HG03571 (cell line): Measurements from ENCODE around the gene SHANK3.

Experiments used
- ATAC-seq: cut with Tn5 transposase; IDR thresholded peaks from one replicate; pipeline ENCODE4 v1.9.1; 2021; ENCODE audit not compliant: unreplicated experiment

Gene SHANK3

DNA sequence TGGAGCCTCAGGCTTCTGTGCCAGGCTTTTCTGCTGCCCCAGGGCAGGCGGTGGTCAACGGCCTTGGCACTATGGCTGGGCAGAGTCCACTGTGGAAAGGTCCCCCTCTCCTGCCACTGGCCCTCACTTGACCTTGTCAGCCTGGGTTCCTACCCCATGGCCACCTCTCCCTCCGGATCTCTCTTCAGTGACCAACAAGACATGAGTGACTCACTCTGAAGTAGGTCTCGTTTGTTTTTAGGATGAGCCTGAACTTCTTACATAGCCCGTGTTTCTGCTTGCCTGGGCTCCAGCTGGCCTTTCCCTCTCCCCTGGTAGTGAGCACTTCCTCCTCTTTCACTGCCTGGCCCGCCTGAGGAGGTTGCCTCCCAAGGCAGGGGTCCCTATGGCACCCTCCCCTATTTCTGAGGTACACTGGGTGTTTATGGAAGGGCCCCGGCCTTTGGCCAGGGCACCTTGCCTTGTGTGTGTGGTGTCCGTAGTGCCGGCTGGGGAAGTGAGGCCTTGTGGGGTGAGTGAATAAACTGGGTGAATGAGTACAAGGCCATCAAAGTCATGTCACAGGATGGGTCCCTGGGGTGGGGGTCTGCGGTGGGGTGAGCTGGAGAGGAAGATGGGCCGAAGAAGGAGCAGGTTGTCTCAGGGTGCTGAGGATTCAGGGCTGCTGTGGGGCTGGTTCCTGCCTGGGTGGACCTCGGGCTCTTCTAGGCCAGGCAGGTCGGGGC is 5.0 kb downstream of the SHANK3 start:
- ATAC-seq: no peak

DNA sequence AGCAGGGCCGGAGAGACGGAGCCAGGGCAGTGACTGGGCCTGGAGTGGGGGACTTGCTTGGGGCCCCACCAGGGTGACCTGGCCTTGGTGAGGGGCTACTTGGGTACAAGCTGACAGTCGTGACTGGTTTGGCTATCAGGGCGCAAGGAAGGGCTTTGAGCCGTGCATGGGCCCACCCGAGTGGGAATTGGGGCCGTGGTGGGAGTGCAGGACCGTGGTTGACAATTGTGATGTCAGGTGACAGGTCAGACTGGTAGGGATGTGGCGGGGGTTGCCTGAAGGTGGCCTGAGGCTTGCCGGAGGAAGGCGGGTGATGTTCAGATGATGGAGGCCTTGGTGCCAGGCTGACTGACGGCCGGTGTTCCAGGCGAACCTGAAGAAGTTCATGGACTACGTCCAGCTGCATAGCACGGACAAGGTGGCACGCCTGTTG is 5.6 kb downstream of the SHANK3 start:
- no peak for ATAC-seq

- no peak for ATAC-seq
Observed at GRCh38 chr22:50678651-50679521, 6.3 kb downstream of the SHANK3 start.

DNA sequence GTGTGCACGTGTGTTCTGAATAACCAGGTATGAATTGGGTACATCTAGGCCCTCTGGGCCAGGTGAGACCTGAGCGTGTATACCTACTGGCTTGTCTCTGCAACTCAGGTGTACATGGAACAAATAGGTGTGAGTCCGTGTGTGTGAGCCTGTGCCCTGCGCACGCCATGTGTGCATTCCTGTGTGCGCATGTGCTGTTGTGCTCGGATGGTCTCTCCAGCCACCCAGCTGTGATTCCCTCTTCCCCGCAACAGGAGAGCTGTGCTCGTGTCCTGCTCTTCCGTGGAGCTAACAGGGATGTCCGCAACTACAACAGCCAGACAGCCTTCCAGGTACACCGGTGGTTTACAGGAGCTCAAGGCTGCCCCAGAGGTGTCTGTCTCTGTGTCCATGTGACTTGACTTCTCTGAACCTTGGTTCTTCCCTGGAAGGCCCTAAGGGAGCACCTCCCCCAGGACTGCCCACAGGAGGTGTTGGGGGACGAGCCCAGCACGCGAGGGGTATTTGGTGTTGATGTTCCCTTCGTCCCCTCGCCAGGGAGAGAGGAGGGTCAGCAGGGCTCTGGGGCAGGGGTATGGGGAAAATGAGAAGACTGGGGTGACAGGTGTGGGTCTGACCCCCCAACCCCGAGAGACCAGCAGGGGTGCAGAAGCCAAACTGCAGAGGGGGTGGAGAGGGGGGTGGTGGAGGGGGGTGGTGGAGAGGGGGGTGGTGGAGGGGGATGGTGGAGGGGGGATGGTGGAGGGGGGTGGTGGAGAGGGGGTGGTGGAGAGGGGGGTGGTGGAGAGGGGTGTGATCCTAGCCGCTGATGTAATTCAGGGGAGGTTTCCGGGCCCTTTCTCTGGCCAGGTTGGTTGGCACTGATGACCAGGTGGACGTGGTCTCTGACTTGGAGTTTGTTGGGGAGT is 10.7 kb downstream of the SHANK3 start:
- no peak for ATAC-seq

DNA sequence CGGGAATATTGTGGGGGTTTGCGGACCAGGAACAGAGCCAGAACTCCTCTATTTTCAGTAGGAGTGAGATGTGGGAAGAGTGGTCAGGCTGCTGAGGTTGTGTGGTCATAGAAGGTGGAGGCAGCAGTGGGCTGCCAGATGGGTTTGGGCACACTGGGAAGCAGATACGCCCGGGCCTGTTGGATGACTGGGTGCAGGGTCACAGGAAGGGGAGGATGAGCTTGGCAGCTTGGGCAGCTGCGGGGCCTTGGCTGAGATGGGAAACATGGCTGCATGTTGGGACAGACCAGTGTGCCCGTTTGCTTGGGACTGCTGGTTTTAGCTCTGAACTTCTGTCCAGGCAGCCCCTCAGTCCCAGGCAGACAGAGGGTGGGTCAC is 11.4 kb downstream of the SHANK3 start:
- ATAC-seq: no peak

- no peak for ATAC-seq
Observed at GRCh38 chr22:50684501-50684900, 11.9 kb downstream of the SHANK3 start.

DNA sequence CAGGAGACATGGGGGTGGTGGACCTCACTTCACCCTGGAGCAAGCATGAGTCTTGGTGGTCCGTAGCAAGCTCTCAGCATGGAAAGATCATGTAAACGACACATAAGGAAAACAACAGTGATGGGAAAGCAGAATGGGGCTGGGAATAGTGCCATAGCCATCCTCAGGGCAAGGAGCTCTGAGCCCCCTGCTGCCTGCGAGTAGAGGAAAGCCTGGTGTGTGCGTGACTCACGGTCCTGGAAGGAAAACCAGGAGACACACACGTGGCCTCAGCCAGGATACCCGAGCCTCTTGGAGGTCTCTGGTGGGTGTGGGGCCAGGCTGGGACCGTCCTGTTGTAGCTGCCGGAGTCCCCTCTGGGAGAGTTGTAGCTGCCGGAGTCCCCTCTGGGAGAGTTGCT is 12.4 kb downstream of the SHANK3 start:
- ATAC-seq: no peak

DNA sequence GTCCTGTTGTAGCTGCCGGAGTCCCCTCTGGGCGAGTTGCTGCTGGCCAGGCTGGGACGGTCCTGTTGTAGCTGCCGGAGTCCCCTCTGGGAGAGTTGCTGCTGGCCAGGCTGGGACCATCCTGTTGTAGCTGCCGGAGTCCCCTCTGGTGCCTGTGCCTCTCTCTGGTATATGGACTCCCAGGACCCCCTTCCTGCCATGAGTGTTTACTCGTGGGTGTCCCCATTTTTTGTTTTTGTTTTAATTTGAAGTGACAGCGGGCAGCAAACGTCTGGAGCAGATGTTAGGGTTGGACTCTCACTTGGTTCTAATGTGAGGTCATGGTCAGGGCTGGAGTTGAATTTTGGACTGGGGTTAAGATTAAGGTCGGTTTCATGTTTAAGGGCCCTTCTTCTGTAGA is 14.2 kb downstream of the SHANK3 start:
- ATAC-seq: no peak

GRCh38 chr22:50687829-50688228 is 15.2 kb downstream of the SHANK3 start:
- no peak for ATAC-seq

GRCh38 chr22:50688448-50688847 is 15.8 kb downstream of the SHANK3 start:
- no peak for ATAC-seq

DNA sequence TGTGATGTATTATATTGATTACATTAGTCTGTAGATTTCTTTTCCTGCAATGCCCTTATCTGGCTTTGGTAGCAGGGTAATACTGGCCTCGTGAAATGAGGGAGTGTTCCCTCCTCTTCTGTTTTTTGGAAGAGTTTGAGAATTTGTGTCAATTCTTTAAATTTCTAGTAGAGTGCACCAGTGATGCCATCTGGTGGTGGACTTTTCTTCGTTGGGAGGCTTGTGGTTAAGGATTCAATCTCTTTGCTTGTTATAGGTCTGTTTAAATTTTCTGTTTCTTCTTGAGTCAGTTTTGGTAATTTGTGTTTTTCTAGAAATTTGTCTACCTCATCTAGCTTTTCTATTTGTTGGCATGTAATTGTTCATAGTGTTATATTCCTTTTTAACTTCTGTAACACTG is 18.9 kb downstream of the SHANK3 start:
- ATAC-seq: no peak

DNA sequence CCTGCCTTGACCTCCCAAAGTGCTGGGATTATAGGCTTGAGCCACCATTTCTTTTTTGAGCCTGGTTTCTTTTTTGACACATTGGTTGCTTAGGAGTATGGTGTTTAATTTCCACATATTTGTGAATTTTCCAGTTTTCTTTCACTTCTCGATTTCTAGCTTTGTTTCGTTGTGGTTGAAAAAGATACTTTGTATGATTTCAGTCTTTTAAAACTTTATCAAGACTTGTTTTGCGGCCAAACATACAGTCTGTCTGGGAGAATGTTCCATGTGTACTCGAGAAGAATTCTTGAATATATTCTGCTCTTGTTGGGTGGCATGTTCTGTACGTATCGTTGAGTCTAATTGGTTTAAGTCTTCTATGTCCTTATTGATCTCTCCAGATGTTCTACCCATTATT is 20.8 kb downstream of the SHANK3 start:
- no peak for ATAC-seq

- no peak for ATAC-seq
Observed at GRCh38 chr22:50694099-50694605, 21.5 kb downstream of the SHANK3 start.

DNA sequence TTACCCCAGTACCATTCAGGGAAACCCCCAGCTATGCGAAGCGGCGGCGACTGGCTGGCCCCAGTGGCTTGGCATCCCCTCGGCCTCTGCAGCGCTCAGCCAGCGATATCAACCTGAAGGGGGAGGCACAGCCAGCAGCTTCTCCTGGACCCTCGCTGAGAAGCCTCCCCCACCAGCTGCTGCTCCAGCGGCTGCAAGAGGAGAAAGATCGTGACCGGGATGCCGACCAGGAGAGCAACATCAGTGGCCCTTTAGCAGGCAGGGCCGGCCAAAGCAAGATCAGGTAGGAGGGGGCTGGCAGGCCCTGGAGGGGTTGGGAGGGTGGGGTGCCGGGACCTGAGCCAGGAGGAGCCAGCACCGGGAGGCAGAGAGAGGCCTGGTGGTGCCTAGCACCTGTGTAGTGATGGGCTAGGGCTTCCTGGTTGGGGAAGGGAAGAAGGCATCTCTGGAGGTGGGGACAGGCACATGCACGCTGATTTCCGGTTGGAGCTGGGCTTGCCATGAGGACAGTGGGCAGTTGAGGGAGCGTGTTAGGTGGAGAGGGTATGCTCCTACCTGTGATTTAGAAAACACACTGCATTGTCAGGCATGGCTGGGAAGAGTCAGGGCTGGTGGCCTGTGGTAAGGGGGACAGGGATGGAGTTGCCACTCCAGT is 22.3 kb downstream of the SHANK3 start:
- no peak for ATAC-seq

- no peak for ATAC-seq
Observed at GRCh38 chr22:50695421-50696250, 23.0 kb downstream of the SHANK3 start.

DNA sequence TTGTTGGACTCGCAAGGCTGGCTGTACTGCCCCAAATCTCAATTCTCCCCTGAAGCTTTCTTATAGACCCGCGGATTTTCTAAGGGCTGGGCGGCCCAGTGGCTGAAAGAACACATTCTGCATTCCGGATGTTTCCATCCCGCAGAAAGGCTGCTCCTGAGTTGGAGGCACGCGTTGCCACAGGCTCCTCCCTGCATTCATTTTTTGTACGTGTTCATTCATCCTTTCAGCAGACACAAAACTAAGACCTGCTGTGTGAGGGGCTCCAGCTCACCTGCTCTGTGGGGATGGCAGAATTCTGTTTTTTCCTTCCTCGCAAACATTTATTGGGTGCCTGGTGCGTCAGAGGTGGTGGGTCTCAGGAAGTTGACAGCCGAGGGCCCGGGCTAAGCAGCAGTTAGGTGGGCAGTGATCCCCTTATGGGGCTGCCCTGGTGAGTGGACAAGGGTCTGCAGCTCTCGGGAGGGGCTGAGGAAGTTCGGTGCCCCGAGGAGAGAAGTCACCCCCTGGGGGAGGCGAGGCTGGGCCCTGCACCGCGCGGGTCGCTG is 23.7 kb downstream of the SHANK3 start:
- ATAC-seq: no peak

GRCh38 chr22:50696799-50697561 is 24.4 kb downstream of the SHANK3 start:
- ATAC-seq: no peak

DNA sequence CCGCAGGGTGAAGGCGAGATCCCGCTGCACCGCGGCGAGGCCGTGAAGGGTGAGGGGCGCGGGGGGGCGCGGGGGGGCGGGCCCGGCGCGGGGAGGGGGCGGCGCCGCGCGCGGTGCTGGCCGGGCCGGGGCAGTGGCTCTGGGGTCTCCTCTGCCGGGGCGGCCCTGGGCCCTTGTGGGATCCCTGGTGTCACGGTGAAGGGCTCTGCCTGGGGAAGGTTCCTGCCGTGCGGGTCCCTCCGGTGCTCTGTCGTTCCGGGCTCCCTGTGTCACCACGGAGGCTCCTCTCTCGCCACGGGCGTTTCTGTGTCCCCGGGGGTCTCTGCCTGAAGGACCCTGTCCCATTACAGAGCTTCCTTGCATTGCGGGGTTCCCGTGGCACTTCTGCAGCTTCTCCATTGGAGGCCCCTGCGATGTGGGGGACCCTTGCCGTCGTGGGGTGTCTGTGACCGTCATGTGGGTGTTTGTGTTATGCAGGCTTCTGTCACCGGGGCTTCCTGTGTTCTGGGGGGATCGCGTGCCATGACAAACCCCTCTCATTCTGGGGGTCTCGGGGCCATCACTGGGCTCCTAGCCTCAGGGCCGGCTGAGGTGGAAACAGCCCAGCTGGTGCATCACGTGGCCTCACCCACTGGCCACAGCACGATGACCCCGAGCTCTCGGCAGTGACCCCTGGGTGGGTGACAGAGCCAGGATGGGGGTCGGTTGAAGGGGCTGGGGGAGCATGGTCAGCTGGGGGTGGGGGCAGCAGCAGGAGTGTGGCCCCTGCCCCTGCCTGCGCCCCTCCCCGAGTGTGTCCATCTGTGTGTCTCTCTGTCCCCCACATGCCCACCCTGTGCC is 25.3 kb downstream of the SHANK3 start:
- no peak for ATAC-seq
